SK-N-SH treated with all-trans-retinoic acid at 6 μM for 48 hours (cell line): ENCODE measurements around the gene STX11.

Experiments used
- ARNTL ChIP-seq: fragments of 450-650 bp; formaldehyde crosslinking; IDR thresholded peaks from 2 replicates; pipeline ENCODE4 v1.5.0; 2020; ENCODE audit warnings: low read depth, mild to moderate bottlenecking, moderate library complexity, borderline replicate concordance
- CREB5 ChIP-seq: fragments of 250-450 bp; sonication (Bioruptor Pico); IDR thresholded peaks from 2 replicates; pipeline ENCODE4 v1.5.1; 2020; ENCODE audit warnings: low read depth, mild to moderate bottlenecking, moderate library complexity
- CSDC2 ChIP-seq: fragments of 250-450 bp; sonication (Bioruptor Pico); IDR thresholded peaks from 2 replicates; pipeline ENCODE4 v1.5.0; 2020; ENCODE audit warnings: mild to moderate bottlenecking, moderate library complexity
- GLIS3 ChIP-seq: fragments of 250-450 bp; sonication (Bioruptor Pico); IDR thresholded peaks from 2 replicates; pipeline ENCODE4 v1.5.0; 2020; ENCODE audit warnings: mild to moderate bottlenecking, moderate library complexity
- OSR1 ChIP-seq: fragments of 250-450 bp; sonication (Bioruptor Pico); IDR thresholded peaks from 2 replicates; pipeline ENCODE4 v1.8.0; 2022; ENCODE audit warnings: moderate library complexity, mild to moderate bottlenecking, inconsistent platforms
- PATZ1 ChIP-seq: fragments of 250-450 bp; sonication (Bioruptor Pico); IDR thresholded peaks from 2 replicates; pipeline ENCODE4 v1.8.0; 2020; ENCODE audit warnings: mild to moderate bottlenecking, moderate library complexity, borderline replicate concordance
- SNAI2 ChIP-seq: fragments of 250-450 bp; sonication (Bioruptor Pico); IDR thresholded peaks from 2 replicates; pipeline ENCODE4 v1.5.0; 2020; ENCODE audit warnings: mild to moderate bottlenecking, moderate library complexity
- TCF4 ChIP-seq: fragments of 250-450 bp; sonication (Bioruptor Pico); IDR thresholded peaks from 2 replicates; pipeline ENCODE4 v1.8.0; 2021; ENCODE audit warnings: mild to moderate bottlenecking, moderate library complexity, borderline replicate concordance
- TSHZ2 ChIP-seq: fragments of 250-450 bp; sonication (Bioruptor Pico); IDR thresholded peaks from 2 replicates; pipeline ENCODE4 v1.5.0; 2020; ENCODE audit warnings: mild to moderate bottlenecking, moderate library complexity
- ZC3H10 ChIP-seq: fragments of 250-450 bp; sonication (Bioruptor Pico); IDR thresholded peaks from 2 replicates; pipeline ENCODE4 v1.5.1; 2021; ENCODE audit warnings: mild to moderate bottlenecking, moderate library complexity
- ZFP30 ChIP-seq: fragments of 450-650 bp; formaldehyde crosslinking; IDR thresholded peaks from 2 replicates; pipeline ENCODE4 v1.5.0; 2022; ENCODE audit warnings: mild to moderate bottlenecking, moderate library complexity
- ZNF8 ChIP-seq: fragments of 450-650 bp; formaldehyde crosslinking; IDR thresholded peaks from 2 replicates; pipeline ENCODE4 v1.5.0; 2020; ENCODE audit warnings: mild to moderate bottlenecking, moderate library complexity

GRCh38 chr6:144139817-144140216, 10.5 kb upstream of the STX11 start:
- TF ChIP-seq ZNF8 (CRISPR knock-in tag) (no peak), GLIS3 (CRISPR knock-in tag) (no peak), PATZ1 (CRISPR knock-in tag) (no peak), TSHZ2 (no peak), ZC3H10 (no peak), ARNTL (no peak), TCF4 (no peak), CREB5 (CRISPR knock-in tag) (no peak), SNAI2 (CRISPR knock-in tag) (no peak), ZFP30 (CRISPR knock-in tag) (no peak), CSDC2 (CRISPR knock-in tag) (no peak), OSR1 (no peak)
